GM19025 (cell line): Measurements from ENCODE around the gene SECTM1.
"Not testable (repeated sequence)": the region's sequence is repeated elsewhere in the genome, so short reads cannot be mapped to it uniquely, and the experiment has no call there.

ENCODE experiments used
- ATAC-seq: cut with Tn5 transposase; IDR thresholded peaks from one replicate; pipeline ENCODE4 v1.9.1; 2021; ENCODE audit warnings: mild to moderate bottlenecking, low read depth, moderate library complexity; ENCODE audit not compliant: unreplicated experiment

SECTM1 gene

GRCh38 chr17:82370471-82371332 lies 37.1 kb upstream of the SECTM1 start:
- no peak for ATAC-seq

- ATAC-seq: no peak
Observed at GRCh38 chr17:82369211-82369610, 35.6 kb upstream of the SECTM1 start.

DNA sequence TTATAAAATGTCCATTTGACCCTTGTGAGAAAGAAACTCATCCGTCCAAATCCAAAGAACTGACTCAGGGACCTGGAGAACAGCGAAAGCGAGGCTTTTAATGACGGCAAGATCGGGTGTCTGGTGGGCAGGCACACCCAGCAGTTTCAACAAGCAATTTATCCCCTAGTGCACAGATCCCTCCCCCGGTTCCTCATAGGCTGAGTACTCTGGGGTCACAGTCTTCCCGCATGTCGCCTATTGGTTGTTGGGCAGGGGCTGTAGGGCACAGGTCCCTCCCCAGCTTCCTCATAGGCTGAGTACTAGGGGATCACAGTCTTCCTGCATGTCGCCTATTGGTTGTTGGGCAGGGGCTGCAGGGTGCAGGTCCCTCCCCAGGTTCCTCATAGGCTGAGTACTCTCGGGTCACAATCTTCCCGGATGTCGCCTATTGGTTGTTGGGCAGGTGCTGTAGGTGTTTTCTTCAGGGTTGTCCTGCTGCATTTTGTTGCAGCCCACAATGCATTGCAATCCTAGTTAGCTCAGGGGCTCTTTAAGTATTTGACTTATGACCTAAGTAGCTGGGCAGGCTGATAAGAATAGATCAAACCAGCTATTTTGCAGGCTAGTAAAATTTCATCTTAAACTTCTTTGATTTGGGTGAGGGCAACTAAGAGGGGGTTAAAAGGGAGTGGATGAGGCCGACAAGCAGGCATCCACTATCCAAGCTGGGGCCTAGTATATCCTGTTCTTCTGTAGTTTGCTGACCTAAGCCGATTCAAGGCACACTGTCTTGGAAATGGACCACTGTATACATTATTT lies 34.4 kb upstream of the SECTM1 start:
- ATAC-seq: no peak

DNA sequence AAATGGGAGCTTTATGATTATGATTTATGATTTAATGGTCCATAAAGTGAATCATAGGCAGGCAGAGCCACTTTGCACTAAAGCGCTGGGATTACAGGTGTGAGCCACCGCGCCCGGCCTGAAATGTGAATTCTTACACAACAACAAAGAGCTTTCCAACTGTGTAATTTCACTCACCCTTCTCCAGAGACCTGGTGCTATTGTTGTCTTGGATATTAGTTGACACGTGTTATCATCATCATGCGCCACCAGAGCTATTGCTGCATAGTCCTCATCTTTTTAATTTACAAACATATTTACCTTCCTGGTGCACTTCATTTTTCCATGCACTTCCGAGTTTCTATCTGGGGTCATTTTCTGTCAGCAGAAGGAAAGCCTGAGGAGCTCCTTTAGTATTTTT lies 33.2 kb upstream of the SECTM1 start:
- no peak for ATAC-seq

DNA sequence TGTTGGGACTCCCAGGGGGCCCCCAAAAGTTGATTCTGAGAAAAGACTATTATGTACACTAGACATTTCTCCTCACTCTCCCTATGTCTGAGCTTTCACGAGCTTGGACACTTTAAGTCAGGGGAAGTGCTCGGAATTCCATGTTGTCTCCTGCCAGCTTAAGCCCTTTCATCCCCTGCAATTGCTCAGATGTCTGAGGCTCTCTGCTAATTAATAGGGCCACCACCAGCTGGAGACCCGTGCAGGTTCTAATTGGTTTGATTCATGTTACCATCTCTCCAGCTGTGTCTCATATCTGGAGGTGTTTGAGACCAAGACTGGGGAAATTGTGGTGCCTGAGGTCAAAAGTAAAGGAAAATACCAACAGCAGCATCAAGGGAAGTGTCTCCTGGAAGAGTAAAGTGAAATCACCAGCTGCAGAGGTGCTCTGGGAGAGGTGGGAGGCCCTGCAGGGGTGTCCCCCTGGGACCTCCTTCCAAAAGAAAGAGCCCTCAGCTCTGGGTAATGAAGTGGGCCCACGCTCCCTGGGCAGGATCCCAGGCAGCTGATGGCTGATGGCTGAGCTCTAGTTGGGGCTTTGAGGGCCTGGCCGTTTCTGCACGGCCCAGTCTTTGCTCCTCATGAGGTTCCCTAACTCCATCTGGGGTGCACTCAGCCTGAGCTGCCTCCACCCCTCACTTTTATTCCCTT lies 32.2 kb upstream of the SECTM1 start:
- ATAC-seq: no peak

GRCh38 chr17:82361885-82362633 lies 28.5 kb upstream of the SECTM1 start:
- ATAC-seq: no peak

DNA sequence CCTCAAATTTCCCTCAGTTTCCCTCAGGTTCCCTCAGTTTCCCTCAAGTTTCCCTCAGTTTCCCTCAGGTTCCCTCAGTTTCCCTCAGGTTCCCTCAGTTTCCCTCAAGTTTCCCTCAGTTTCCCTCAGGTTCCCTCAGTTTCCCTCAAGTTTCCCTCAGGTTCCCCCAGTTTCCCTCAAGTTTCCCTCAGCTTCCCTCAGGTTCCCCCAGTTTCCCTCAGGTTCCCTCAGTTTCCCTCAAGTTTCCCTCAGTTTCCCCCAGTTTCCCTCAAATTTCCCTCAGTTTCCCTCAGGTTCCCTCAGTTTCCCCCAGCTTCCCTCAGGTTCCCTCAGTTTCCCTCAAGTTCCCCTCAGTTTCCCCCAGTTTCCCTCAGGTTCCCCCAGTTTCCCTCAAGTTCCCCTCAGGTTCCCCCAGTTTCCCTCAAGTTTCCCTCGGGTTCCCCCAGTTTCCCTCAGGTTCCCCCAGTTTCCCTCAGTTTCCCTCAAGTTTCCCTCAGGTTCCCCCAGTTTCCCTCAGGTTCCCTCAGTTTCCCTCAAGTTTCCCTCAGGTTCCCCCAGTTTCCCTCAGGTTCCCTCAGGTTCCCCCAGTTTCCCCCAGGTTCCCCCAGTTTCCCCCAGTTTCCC lies 26.0 kb upstream of the SECTM1 start:
- not testable (repeated sequence) for ATAC-seq

GRCh38 chr17:82358465-82359350 lies 25.1 kb upstream of the SECTM1 start, which contains the start of gene TEX19:
TEX19 (plus strand) TSS chr17:82359247; CDS start chr17:82362151, 2,904 bp downstream.
- ATAC-seq: no peak

- no peak for ATAC-seq
Observed at GRCh38 chr17:82357394-82357793, 23.8 kb upstream of the SECTM1 start.

- no peak for ATAC-seq
Observed at GRCh38 chr17:82356845-82357355, 23.3 kb upstream of the SECTM1 start.

- no peak for ATAC-seq
Observed at GRCh38 chr17:82355770-82356427, 22.3 kb upstream of the SECTM1 start.

DNA sequence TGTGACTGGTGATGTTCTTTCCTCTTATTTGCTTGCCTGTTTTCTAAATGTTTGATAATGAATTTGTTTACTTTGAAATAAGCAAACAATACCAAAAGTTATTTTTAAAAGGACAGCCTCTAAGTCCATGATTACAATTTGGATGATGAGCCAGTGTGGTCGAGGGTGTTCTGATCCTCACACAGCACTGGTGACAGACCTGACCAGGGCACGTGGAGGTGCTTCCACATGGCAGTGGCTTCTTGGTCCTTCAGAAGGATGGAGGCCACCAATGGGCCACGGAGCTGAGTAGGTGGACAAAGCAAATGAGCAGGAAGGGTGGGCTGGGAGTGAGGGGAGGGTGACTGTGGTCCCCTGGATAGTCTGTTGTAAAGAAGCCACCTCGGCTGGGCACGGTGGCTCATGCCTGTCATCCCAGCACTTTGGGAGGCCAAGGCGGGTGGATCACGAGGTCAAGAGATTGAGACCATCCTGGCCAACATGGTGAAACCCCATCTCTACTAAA lies 21.3 kb upstream of the SECTM1 start:
- no peak for ATAC-seq

GRCh38 chr17:82353484-82353883 lies 19.9 kb upstream of the SECTM1 start:
- no peak for ATAC-seq

DNA sequence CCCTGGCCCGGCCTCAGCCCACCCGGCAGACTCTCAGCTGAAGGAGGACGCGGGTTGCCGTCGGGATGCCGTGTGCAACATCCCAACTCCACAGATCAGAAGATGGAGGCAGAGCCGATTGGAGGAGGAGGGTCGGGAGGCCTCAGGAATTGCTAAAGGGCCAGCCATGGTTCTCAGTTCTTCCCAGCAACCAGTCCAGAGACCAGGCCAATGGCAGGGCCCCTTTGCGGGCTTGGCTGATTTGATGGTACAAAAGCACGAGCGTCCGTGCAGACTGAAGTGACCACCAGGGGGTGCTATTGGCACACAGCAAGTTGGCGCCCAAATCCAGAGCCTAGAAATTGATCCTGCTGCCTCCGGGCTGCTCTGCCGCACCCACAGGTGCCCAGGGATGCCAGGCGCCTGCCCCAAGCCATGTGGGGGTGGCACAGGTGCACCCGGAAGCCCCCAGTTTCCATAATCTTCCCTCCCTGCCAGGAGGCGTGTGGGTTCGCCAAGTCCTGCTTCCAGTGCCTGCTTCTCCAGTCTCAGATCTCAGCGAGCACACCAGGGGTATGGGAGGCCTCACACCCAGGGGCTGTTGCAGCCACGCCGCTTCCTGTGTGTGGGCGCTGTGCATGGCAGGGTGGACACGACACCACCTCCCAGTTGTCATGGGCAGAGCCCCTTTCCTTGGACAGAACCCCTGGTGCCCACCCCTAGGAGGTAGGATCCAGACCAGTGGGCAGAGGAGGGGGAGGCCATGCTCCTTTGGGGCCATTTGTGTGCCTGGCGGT lies 18.3 kb upstream of the SECTM1 start:
- ATAC-seq: peak; percentile 24

- peak; percentile 54 for ATAC-seq
Observed at GRCh38 chr17:82351254-82351712, 17.7 kb upstream of the SECTM1 start.

GRCh38 chr17:82350182-82351030 lies 16.8 kb upstream of the SECTM1 start:
- no peak for ATAC-seq
